ENCODE results near the gene OR10H1. TPM values are rescaled to one million over a fixed set of nuclear protein-coding genes. Genes with fewer than 3 reads are reported as not detected.
"Not testable (repeated sequence)": the region's sequence is repeated elsewhere in the genome, so short reads cannot be mapped to it uniquely, and the experiment has no call there.

The OR10H1 gene
- total and polyA plus RNA-seq, 9 of the 15 experiments (the other 6 are each of a cell fraction or from before 2014, with no cell fraction given) = not detected

DNA sequence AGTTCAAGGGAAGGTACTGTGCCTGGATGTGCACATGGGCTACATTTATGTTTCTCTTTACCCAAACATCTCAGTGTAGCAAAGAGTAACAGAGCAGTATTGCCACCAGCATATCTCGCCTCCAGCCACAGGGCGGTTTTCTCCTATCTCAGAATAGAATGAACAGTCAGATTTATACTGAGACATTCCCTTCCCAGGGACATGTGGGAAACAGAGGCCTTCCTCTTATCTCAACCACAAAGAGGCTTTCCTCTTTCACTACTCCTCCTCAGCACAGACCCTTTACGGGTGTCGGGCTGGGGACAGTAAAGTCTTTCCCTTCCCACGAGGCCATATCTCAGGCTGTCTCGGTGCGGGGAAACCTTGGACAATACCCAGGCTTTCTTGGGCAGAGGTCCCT is 32.6 kb downstream of the OR10H1 start:
- CTCF ChIA-PET (ENCODE audit: low intra/inter-chr PET ratio); intact Hi-C loops (cut with micrococcal nuclease); H4K20me1 ChIP-seq (replicated peaks; ENCODE audit: control insufficient read depth, insufficient read depth, low read length); H3K9ac ChIP-seq (ENCODE audit: insufficient read depth in 1 of 2, low read depth in 2 of 2, low read length in 2 of 2); POLR2A ChIA-PET; H3K27ac ChIP-seq (ENCODE audit: extremely low read depth, low read depth, low read length); H3K4me3 ChIP-seq; H3K9me3 ChIP-seq (replicated peaks; ENCODE audit: control insufficient read depth, insufficient read depth, low read depth, low read length); in situ Hi-C loops (cut with MboI); BruUV-seq (replicated peaks); H3K36me3 ChIP-seq (ENCODE audit: control insufficient read depth, insufficient read depth, low read length); H2AFZ ChIP-seq (ENCODE audit: low read depth, low read length); H3K4me1 ChIP-seq (replicated peaks in 1 of 2; ENCODE audit: control insufficient read depth in 2 of 2, insufficient read depth in 2 of 2, low read length in 2 of 2); H3K9me1 ChIP-seq (ENCODE audit: control insufficient read depth, insufficient read depth, low read length); H3K79me2 ChIP-seq (ENCODE audit: control insufficient read depth, insufficient read depth, low read length); ATAC-seq; FAIRE-seq; H3K4me2 ChIP-seq (ENCODE audit: insufficient read depth, low read length): not testable (repeated sequence)
- peak in 1 of 4 experiments; percentile 49 for DNase-seq (ENCODE audit: extremely low read depth in 1 of 4, low spot score in 3 of 4)
- H3K27me3 ChIP-seq (ENCODE audit: control insufficient read depth in 2 of 2, insufficient read depth in 2 of 2, low read length in 2 of 2) = peaks cover 0 to 12% of the 10 kb centered on the region in 2 experiments; a peak in 3 of 5 replicates
- 0% methylated on average over 7 of the region's 7 CpGs for WGBS (ENCODE audit: insufficient coverage, low coverage, missing lambda C conversion rate)
- TF ChIP-seq GATA2 (CRISPR knock-in tag; IDR thresholded peaks at IDR 0.05) (0 out of 2 replicates have a peak, but pooled peaks have one; percentile 16), CBFA2T3 (IDR thresholded peaks at IDR 0.05) (peak; percentile 45; the same call in 1 of the 2 replicates), SPI1 (IDR thresholded peaks at IDR 0.05; ENCODE audit: borderline replicate concordance, low read depth, low read length) (0 out of 2 replicates have a peak, but pooled peaks have one; percentile 8), CBFA2T2 (conservative IDR thresholded peaks at IDR 0.05) (0 out of 2 replicates have a peak, but pooled peaks have one; percentile 10)

DNA sequence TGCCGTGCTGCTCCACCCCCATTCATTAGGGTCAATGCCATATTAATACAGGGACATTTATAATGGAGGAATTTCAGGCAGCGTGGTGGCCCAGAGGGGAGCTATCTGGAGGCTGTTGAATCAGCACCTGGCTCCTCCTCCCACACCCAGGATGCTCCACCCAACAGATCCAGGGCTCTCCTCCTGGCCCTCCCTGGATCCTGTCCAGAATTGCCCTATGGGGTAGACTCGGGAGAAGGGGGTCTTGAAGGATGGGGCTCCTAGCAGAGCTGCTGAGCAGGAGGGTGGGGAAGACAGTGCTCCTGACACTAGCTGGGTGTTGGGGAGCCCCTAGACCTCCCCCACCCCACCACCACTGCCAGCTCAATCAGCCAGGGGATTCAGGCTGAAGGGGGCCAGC is 33.3 kb downstream of the OR10H1 start:
- H3K9ac ChIP-seq (ENCODE audit: insufficient read depth in 1 of 2, low read depth in 2 of 2, low read length in 2 of 2) = no peak overlapping the region
- in situ Hi-C loops (cut with MboI) (no loop called here), intact Hi-C loops (cut with micrococcal nuclease) (no loop called here)
- peak in 1 of 4 experiments; percentile 18 for DNase-seq (ENCODE audit: extremely low read depth in 1 of 4, low spot score in 3 of 4)
- no peaks in the 10 kb centered on the region for H3K79me2 ChIP-seq (ENCODE audit: control insufficient read depth, insufficient read depth, low read length)
- H2AFZ ChIP-seq (ENCODE audit: low read depth, low read length) = no peak overlapping the region
- no peak overlapping the region for H3K4me2 ChIP-seq (ENCODE audit: insufficient read depth, low read length)
- TF ChIP-seq, protein P1, sequence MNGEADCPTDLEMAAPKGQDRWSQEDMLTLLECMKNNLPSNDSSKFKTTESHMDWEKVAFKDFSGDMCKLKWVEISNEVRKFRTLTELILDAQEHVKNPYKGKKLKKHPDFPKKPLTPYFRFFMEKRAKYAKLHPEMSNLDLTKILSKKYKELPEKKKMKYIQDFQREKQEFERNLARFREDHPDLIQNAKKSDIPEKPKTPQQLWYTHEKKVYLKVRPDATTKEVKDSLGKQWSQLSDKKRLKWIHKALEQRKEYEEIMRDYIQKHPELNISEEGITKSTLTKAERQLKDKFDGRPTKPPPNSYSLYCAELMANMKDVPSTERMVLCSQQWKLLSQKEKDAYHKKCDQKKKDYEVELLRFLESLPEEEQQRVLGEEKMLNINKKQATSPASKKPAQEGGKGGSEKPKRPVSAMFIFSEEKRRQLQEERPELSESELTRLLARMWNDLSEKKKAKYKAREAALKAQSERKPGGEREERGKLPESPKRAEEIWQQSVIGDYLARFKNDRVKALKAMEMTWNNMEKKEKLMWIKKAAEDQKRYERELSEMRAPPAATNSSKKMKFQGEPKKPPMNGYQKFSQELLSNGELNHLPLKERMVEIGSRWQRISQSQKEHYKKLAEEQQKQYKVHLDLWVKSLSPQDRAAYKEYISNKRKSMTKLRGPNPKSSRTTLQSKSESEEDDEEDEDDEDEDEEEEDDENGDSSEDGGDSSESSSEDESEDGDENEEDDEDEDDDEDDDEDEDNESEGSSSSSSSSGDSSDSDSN (IDR thresholded peaks at IDR 0.05; ENCODE audit: borderline replicate concordance in 1 of 2, low read depth in 2 of 2, low read length in 2 of 2) = no peak
- no peak for TF ChIP-seq EP300 (IDR thresholded peaks at IDR 0.05; ENCODE audit: low read length)
- no peak for FAIRE-seq
- no peaks in the 10 kb centered on the region for H3K36me3 ChIP-seq (ENCODE audit: control insufficient read depth, insufficient read depth, low read length)
- BruUV-seq (replicated peaks) = no TSS peak
- H3K4me3 ChIP-seq = no peak overlapping the region
- H3K9me3 ChIP-seq (replicated peaks; ENCODE audit: control insufficient read depth, insufficient read depth, low read depth, low read length) = no peaks in the 10 kb centered on the region
- H3K4me1 ChIP-seq (replicated peaks in 1 of 2; ENCODE audit: control insufficient read depth in 2 of 2, insufficient read depth in 2 of 2, low read length in 2 of 2) = no peaks in the 10 kb centered on the region; a peak in 1 of 5 replicates
- 7% methylated on average over 3 of the region's 3 CpGs for WGBS (ENCODE audit: insufficient coverage, low coverage, missing lambda C conversion rate)
- CTCF ChIA-PET (ENCODE audit: low intra/inter-chr PET ratio) = no interaction called here
- POLR2A ChIA-PET = no interaction called here
- no peak for ATAC-seq
- H3K9me1 ChIP-seq (ENCODE audit: control insufficient read depth, insufficient read depth, low read length) = no peaks in the 10 kb centered on the region
- H3K27me3 ChIP-seq (ENCODE audit: control insufficient read depth in 2 of 2, insufficient read depth in 2 of 2, low read length in 2 of 2) = peaks cover 0 to 6% of the 10 kb centered on the region in 2 experiments; a peak in 2 of 5 replicates
- H3K27ac ChIP-seq (ENCODE audit: extremely low read depth, low read depth, low read length) = no peak overlapping the region
- no peaks in the 10 kb centered on the region; the same call in 1 of the 2 replicates for H4K20me1 ChIP-seq (replicated peaks; ENCODE audit: control insufficient read depth, insufficient read depth, low read length)
